ENCODE data around the gene SUPT3H. TPM values are rescaled to one million over a fixed set of nuclear protein-coding genes. Genes with fewer than 3 reads are reported as not detected.

Gene SUPT3H
- total and polyA plus RNA-seq, 4 donors: 0.85 to 4.8 (median 2.4) TPM

- H3K4me1 ChIP-seq (ENCODE audit: control insufficient read depth in 4 of 4, insufficient read depth in 4 of 4, low read length in 3 of 4): no peaks in the 10 kb centered on the region
- TF ChIP-seq HNF4G (IDR thresholded peaks at IDR 0.05) (no peak), JUND (IDR thresholded peaks at IDR 0.05) (no peak), FOXA1 (IDR thresholded peaks at IDR 0.05) (no peak), GABPA (IDR thresholded peaks at IDR 0.05 in 1 of 2, conservative IDR thresholded peaks at IDR 0.05 in 1 of 2) (no peak), HNF4A (conservative IDR thresholded peaks at IDR 0.05) (no peak), TAF1 (conservative IDR thresholded peaks at IDR 0.05) (no peak), RXRA (IDR thresholded peaks at IDR 0.05) (no peak), FOXA2 (IDR thresholded peaks at IDR 0.05) (no peak), YY1 (IDR thresholded peaks at IDR 0.05) (no peak)
- TF ChIP-seq, protein P1, sequence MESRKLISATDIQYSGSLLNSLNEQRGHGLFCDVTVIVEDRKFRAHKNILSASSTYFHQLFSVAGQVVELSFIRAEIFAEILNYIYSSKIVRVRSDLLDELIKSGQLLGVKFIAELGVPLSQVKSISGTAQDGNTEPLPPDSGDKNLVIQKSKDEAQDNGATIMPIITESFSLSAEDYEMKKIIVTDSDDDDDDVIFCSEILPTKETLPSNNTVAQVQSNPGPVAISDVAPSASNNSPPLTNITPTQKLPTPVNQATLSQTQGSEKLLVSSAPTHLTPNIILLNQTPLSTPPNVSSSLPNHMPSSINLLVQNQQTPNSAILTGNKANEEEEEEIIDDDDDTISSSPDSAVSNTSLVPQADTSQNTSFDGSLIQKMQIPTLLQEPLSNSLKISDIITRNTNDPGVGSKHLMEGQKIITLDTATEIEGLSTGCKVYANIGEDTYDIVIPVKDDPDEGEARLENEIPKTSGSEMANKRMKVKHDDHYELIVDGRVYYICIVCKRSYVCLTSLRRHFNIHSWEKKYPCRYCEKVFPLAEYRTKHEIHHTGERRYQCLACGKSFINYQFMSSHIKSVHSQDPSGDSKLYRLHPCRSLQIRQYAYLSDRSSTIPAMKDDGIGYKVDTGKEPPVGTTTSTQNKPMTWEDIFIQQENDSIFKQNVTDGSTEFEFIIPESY (IDR thresholded peaks at IDR 0.05): no peak
- TF ChIP-seq, protein P2, sequence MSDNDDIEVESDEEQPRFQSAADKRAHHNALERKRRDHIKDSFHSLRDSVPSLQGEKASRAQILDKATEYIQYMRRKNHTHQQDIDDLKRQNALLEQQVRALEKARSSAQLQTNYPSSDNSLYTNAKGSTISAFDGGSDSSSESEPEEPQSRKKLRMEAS (IDR thresholded peaks at IDR 0.05): no peak
- TF ChIP-seq, protein P3, sequence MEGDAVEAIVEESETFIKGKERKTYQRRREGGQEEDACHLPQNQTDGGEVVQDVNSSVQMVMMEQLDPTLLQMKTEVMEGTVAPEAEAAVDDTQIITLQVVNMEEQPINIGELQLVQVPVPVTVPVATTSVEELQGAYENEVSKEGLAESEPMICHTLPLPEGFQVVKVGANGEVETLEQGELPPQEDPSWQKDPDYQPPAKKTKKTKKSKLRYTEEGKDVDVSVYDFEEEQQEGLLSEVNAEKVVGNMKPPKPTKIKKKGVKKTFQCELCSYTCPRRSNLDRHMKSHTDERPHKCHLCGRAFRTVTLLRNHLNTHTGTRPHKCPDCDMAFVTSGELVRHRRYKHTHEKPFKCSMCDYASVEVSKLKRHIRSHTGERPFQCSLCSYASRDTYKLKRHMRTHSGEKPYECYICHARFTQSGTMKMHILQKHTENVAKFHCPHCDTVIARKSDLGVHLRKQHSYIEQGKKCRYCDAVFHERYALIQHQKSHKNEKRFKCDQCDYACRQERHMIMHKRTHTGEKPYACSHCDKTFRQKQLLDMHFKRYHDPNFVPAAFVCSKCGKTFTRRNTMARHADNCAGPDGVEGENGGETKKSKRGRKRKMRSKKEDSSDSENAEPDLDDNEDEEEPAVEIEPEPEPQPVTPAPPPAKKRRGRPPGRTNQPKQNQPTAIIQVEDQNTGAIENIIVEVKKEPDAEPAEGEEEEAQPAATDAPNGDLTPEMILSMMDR (IDR thresholded peaks at IDR 0.05; ENCODE audit: low read depth, low read length, missing input control): no peak
- no peak overlapping the region for H3K9ac ChIP-seq (ENCODE audit: low read depth in 1 of 2, low read length in 2 of 2)
- H3K9me3 ChIP-seq (ENCODE audit: control insufficient read depth in 4 of 4, low read length in 3 of 4): no peaks in the 10 kb centered on the region
- H3K27ac ChIP-seq (ENCODE audit: low read depth in 1 of 2, low read length in 2 of 2): no peak overlapping the region
- 94% methylated on average over 5 of the region's 5 CpGs for WGBS
- no peak for DNase-seq (ENCODE audit: low spot score)
- H3K36me3 ChIP-seq (ENCODE audit: control insufficient read depth in 4 of 4, insufficient read depth in 3 of 4, low read depth in 1 of 4, low read length in 3 of 4): no peaks in the 10 kb centered on the region
- H3K4me3 ChIP-seq (ENCODE audit: low read depth in 1 of 3, low read length in 3 of 3): no peak overlapping the region
- H3K27me3 ChIP-seq (ENCODE audit: control insufficient read depth in 4 of 4, insufficient read depth in 4 of 4, low read length in 3 of 4): no peaks in the 10 kb centered on the region
Measured at GRCh38 chr6:45326698-45327417, 50.9 kb downstream of the SUPT3H start.

DNA sequence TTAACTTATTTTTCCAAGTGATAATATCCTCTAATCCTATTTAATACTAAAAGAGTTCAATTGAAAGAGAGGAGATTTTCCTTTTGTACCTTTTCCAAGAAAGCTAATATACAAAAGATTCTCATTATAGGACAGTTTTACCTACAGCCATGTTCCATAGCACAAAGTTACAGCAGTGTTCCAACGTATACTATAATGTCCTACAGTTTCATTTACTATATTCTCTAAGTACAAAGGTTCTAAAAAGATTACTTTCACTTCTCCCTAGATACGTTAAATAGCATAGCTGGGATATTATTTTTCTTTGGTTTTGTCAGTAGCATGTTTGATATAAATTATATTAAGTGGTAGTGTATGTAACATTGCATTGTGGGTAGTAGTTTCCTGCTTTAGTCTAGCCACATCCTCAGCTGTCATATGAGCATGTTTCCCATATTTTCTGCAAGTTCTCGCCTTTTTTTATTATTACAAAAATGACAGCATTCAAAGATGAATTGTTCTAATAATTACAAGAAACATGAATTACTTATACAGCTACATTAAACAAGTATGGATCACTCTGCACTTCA is 54.0 kb downstream of the SUPT3H start:
- WGBS: 76% methylated on average over 3 of the region's 3 CpGs
- no peak overlapping the region for H3K4me3 ChIP-seq (ENCODE audit: low read depth in 1 of 3, low read length in 3 of 3)
- H3K4me1 ChIP-seq (ENCODE audit: control insufficient read depth in 4 of 4, insufficient read depth in 4 of 4, low read length in 3 of 4): no peaks in the 10 kb centered on the region
- no peaks in the 10 kb centered on the region for H3K36me3 ChIP-seq (ENCODE audit: control insufficient read depth in 4 of 4, insufficient read depth in 3 of 4, low read depth in 1 of 4, low read length in 3 of 4)
- TF ChIP-seq GABPA (IDR thresholded peaks at IDR 0.05 in 1 of 2, conservative IDR thresholded peaks at IDR 0.05 in 1 of 2) (no peak), FOXA2 (IDR thresholded peaks at IDR 0.05) (no peak), NR2F2 (IDR thresholded peaks at IDR 0.05) (no peak), HNF4G (IDR thresholded peaks at IDR 0.05) (no peak), HNF4A (conservative IDR thresholded peaks at IDR 0.05) (no peak), FOXA1 (IDR thresholded peaks at IDR 0.05) (no peak), SP1 (IDR thresholded peaks at IDR 0.05) (no peak), RAD21 (IDR thresholded peaks at IDR 0.05) (no peak)
- TF ChIP-seq, protein P3 (IDR thresholded peaks at IDR 0.05; ENCODE audit: low read depth, low read length, missing input control): no peak
- TF ChIP-seq, protein P1 (IDR thresholded peaks at IDR 0.05): no peak
- TF ChIP-seq, protein P4, sequence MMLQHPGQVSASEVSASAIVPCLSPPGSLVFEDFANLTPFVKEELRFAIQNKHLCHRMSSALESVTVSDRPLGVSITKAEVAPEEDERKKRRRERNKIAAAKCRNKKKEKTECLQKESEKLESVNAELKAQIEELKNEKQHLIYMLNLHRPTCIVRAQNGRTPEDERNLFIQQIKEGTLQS (IDR thresholded peaks at IDR 0.05): no peak
- H3K9ac ChIP-seq (ENCODE audit: low read depth in 1 of 2, low read length in 2 of 2): no peak overlapping the region
- DNase-seq (ENCODE audit: low spot score): no peak
- no peaks in the 10 kb centered on the region for H3K27me3 ChIP-seq (ENCODE audit: control insufficient read depth in 4 of 4, insufficient read depth in 4 of 4, low read length in 3 of 4)
- H3K27ac ChIP-seq (ENCODE audit: low read depth in 1 of 2, low read length in 2 of 2): no peak overlapping the region
- no peaks in the 10 kb centered on the region for H3K9me3 ChIP-seq (ENCODE audit: control insufficient read depth in 4 of 4, low read length in 3 of 4)
